Natural killer cell (primary cell): Measurements from ENCODE around the gene CEP68. TPM values are rescaled to one million over a fixed set of nuclear protein-coding genes. Genes with fewer than 3 reads are reported as not detected.

Source experiments
- ATAC-seq, 3 donors: fragments of 150-1000 bp in 2 of 3; fragments of 200-7000 bp in 1 of 3; cut with Tn5 transposase; 1 replicate in 1 of 3; 2 replicates in 2 of 3; pipeline ENCODE4 v1.10.0; 2021; ENCODE audit warnings: mild to moderate bottlenecking in 2 of 3, moderate library complexity in 2 of 3
- DNase-seq, 2 donors: peaks; one replicate each; pipeline versions ENCODE4 v3.0.0 to v3.0.0-alpha.2; 2013 to 2021; ENCODE audit warnings: mixed read lengths in 1 of 2
- H3K27ac ChIP-seq: one replicate; pipeline ENCODE4 v1.5.1; 2013; ENCODE audit warnings: mild to moderate bottlenecking, low read length
- H3K27me3 ChIP-seq: one replicate; pipeline ENCODE4 v1.6.1; 2013; ENCODE audit warnings: low read length; ENCODE audit not compliant: control insufficient read depth, insufficient read depth
- H3K36me3 ChIP-seq: one replicate; pipeline ENCODE4 v1.6.1; 2013; ENCODE audit warnings: low read length; ENCODE audit not compliant: control insufficient read depth, insufficient read depth
- H3K4me1 ChIP-seq: one replicate; pipeline ENCODE4 v1.6.1; 2013; ENCODE audit warnings: low read length; ENCODE audit not compliant: control insufficient read depth, insufficient read depth
- H3K4me3 ChIP-seq: one replicate; pipeline ENCODE4 v1.5.1; 2013; ENCODE audit warnings: low read length
- H3K9me3 ChIP-seq: one replicate; pipeline ENCODE4 v1.6.1; 2013; ENCODE audit warnings: low read length; ENCODE audit not compliant: control insufficient read depth, insufficient read depth
- H3K27ac Mint-ChIP-seq, 2 donors: one replicate each; pipeline ENCODE4 v1.8.0; 2022; ENCODE audit warnings: mild to moderate bottlenecking in 2 of 2, mixed read lengths in 2 of 2, moderate library complexity in 1 of 2
- H3K27me3 Mint-ChIP-seq, 2 donors: one replicate each; pipeline ENCODE4 v1.8.0; 2022; ENCODE audit warnings: low read depth in 2 of 2, mixed read lengths in 2 of 2
- H3K36me3 Mint-ChIP-seq: one replicate; pipeline ENCODE4 v1.8.0; 2022; ENCODE audit warnings: mixed read lengths
- H3K4me1 Mint-ChIP-seq, 2 donors: one replicate each; pipeline ENCODE4 v1.8.0; 2022; ENCODE audit warnings: mixed read lengths in 2 of 2
- H3K4me3 Mint-ChIP-seq: one replicate; pipeline ENCODE4 v1.8.0; 2022; ENCODE audit warnings: mild to moderate bottlenecking, moderate library complexity, mixed read lengths
- H3K9me3 Mint-ChIP-seq, 2 donors: one replicate each; pipeline ENCODE4 v1.8.0; 2022; ENCODE audit warnings: mixed read lengths in 2 of 2
- WGBS: methylation state at CpG from one replicate; pipeline ENCODE4 v1.1.7; 2013; ENCODE audit warnings: missing lambda C conversion rate; ENCODE audit not compliant: insufficient coverage; 5-methylcytosine and 5-hydroxymethylcytosine counted together
- intact Hi-C: fragments of 100-400 bp; cut with micrococcal nuclease; formaldehyde crosslinking; loops from one replicate; pipeline ENCODE4 v1.14.2; 2022
- total RNA-seq, 4 donors: library from RNA; stranded (reverse); fragments of 120-200 nt in 1 of 4; gene quantifications; one replicate each; pipeline versions ENCODE4 v1.2.3 to v1.2.4, GENCODE V29; 2013 to 2022
- TF ChIP-seq, protein P1 (sequence below): fragments of 200-600 bp; IDR thresholded peaks from one replicate; pipeline ENCODE4 v1.8.0; 2022; ENCODE audit warnings: antibody characterized with exemption

The CEP68 gene
- total RNA-seq, 3 donors from 2014 or later (not counting 1 experiment from before 2014, with no cell fraction given), result 5.6 to 8.3 (median 5.8) TPM

DNA sequence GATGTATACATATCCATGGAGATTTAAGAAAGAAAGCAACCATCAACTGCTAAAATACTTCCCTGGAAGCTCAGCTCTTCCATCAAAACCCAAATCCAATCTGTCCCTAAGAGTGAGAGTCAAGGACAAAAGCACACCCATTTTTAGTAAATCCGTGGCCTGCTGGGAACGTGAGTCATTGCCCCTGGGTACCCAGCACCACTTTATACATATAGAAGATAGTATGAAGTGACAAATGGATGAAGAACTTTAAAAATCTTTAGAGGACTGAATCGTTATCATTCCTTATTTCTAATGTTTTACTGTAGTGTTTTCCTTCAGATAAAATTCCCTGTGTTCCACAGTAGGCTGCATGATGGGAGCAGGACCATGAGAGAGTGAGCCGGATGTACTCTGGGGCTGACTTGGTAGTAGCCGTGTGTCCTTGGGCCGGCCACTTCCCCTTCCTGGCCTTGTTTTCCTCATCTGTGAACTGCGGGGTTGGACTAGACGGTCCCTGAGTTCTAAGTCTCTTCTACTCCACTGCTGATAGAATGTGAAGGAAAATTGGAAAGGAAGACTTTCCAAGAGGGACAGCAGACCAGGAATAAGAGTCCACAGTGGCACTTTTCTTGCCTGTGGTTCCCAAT is 28.5 kb upstream of the CEP68 start:
- peaks cover 32% of the 10 kb centered on the region for H3K4me1 ChIP-seq
- H3K36me3 Mint-ChIP-seq, result no peaks in the 10 kb centered on the region
- no peak overlapping the region for H3K4me3 ChIP-seq
- no peaks in the 10 kb centered on the region for H3K27me3 ChIP-seq
- no peak overlapping the region for H3K27ac Mint-ChIP-seq
- DNase-seq, result no peak
- ATAC-seq, result no peak
- intact Hi-C loops, result no loop called here
- 72% methylated on average over 3 of the region's 8 CpGs for WGBS
- H3K9me3 ChIP-seq, result no peaks in the 10 kb centered on the region
- H3K27me3 Mint-ChIP-seq, result no peaks in the 10 kb centered on the region
- no peaks in the 10 kb centered on the region for H3K9me3 Mint-ChIP-seq
- no peak overlapping the region for H3K4me3 Mint-ChIP-seq
- H3K27ac ChIP-seq, result no peak overlapping the region
- H3K4me1 Mint-ChIP-seq, result peaks cover 28 to 29% of the 10 kb centered on the region in 2 donors
- peaks cover 3% of the 10 kb centered on the region for H3K36me3 ChIP-seq
- TF ChIP-seq, protein P1, sequence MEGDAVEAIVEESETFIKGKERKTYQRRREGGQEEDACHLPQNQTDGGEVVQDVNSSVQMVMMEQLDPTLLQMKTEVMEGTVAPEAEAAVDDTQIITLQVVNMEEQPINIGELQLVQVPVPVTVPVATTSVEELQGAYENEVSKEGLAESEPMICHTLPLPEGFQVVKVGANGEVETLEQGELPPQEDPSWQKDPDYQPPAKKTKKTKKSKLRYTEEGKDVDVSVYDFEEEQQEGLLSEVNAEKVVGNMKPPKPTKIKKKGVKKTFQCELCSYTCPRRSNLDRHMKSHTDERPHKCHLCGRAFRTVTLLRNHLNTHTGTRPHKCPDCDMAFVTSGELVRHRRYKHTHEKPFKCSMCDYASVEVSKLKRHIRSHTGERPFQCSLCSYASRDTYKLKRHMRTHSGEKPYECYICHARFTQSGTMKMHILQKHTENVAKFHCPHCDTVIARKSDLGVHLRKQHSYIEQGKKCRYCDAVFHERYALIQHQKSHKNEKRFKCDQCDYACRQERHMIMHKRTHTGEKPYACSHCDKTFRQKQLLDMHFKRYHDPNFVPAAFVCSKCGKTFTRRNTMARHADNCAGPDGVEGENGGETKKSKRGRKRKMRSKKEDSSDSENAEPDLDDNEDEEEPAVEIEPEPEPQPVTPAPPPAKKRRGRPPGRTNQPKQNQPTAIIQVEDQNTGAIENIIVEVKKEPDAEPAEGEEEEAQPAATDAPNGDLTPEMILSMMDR, result no peak

DNA sequence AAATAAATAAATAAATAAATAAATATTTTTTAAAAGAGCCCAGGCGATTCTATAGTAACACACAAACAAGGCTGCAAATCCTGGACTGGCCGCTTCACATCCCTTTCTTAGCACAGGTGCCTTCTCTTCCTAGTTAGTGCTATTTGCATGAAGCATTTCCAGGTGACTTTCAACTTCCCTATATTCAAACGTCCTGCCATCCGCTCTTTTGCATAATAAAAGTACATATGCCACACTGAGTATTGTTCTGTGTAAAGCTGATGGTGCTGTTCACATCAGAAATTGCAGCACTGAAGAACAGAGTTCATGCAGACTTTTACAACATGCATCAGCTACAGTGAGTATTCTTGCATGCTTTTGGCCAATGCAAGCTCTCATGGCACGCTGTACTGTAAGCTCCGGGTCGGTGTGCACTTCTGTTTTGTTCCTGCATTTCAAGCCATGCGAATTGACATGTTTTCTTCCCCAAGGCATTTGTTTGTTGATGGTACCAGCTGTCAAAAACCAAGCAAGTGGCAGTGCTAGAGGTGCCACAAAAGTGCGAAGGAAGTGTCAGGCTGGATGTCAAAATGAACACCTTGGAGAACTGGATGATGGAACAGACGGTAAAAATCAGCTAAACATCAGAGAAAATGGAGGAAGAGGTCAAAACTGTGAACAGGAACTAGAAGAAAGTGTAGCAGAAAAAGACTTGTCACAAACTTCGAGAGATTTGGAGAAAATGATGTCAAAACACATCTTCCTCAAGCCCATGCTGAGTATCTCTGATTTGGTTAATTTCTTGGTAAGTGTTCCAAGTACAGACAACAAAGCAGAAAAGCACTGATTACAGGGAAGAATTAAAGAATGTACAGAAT is 25.5 kb upstream of the CEP68 start:
- intact Hi-C loops, result no loop called here
- no peak for ATAC-seq

GRCh38 chr2:65031341-65032018 is 24.7 kb upstream of the CEP68 start:
- no peak overlapping the region for H3K4me3 ChIP-seq
- H3K9me3 Mint-ChIP-seq, result no peaks in the 10 kb centered on the region
- H3K27me3 Mint-ChIP-seq, result no peaks in the 10 kb centered on the region
- H3K27ac Mint-ChIP-seq, result peak overlapping the region; percentile 64 to 82
- no peaks in the 10 kb centered on the region for H3K9me3 ChIP-seq
- DNase-seq, result peak in 1 of 2 donors; percentile 39
- TF ChIP-seq, protein P1, result no peak
- peaks cover 27% of the 10 kb centered on the region for H3K4me1 ChIP-seq
- 36% methylated on average over 7 of the region's 8 CpGs for WGBS
- intact Hi-C loops, result no loop called here
- peaks cover 22 to 23% of the 10 kb centered on the region in 2 donors for H3K4me1 Mint-ChIP-seq
- H3K36me3 ChIP-seq, result no peaks in the 10 kb centered on the region
- H3K4me3 Mint-ChIP-seq, result peak overlapping the region; percentile 9
- no peaks in the 10 kb centered on the region for H3K27me3 ChIP-seq
- no peaks in the 10 kb centered on the region for H3K36me3 Mint-ChIP-seq
- ATAC-seq, result peak; percentile 15 to 36 (median 34)
- H3K27ac ChIP-seq, result peak overlapping the region; percentile 14

More for the DNA sequence above, 25.5 kb upstream of the CEP68 start:
- WGBS, result 67% methylated on average over 10 of the region's 11 CpGs
- Histone ChIP-seq H3K9me3 (no peaks in the 10 kb centered on the region), H3K27ac (peak overlapping the region; percentile 14), H3K4me1 (peaks cover 34% of the 10 kb centered on the region), H3K4me3 (no peak overlapping the region), H3K27me3 (no peaks in the 10 kb centered on the region), H3K36me3 (no peaks in the 10 kb centered on the region)
- H3K27me3 Mint-ChIP-seq, result no peaks in the 10 kb centered on the region
- peak overlapping the region in 1 of 2 donors; percentile 8 for H3K27ac Mint-ChIP-seq
- no peaks in the 10 kb centered on the region for H3K36me3 Mint-ChIP-seq
- H3K4me3 Mint-ChIP-seq, result no peak overlapping the region
- no peaks in the 10 kb centered on the region for H3K9me3 Mint-ChIP-seq
- peaks cover 27 to 28% of the 10 kb centered on the region in 2 donors for H3K4me1 Mint-ChIP-seq
- TF ChIP-seq, protein P1, result no peak
- DNase-seq, result no peak
